Activated T-cell treated with anti-CD3 and anti-CD28 coated beads, Interleukin-2, amount 50 U/mL, for 4 hours (primary cell): ENCODE data around the gene ACTL6B. TPM values are rescaled to one million over a fixed set of nuclear protein-coding genes. Genes with fewer than 3 reads are reported as not detected.

Source experiments
- ATAC-seq, 2 donors: fragments of 200-7000 bp; cut with Tn5 transposase; one replicate each; pipeline ENCODE4 v1.10.0; 2021
- DNase-seq: peaks from one replicate; pipeline ENCODE4 v3.0.0-alpha.2; 2020
- H3K27me3 Mint-ChIP-seq: one replicate; pipeline ENCODE4 v1.8.0; 2021; ENCODE audit warnings: low read depth, mixed read lengths
- H3K36me3 Mint-ChIP-seq: one replicate; pipeline ENCODE4 v1.8.0; 2022; ENCODE audit warnings: mixed read lengths; ENCODE audit not compliant: insufficient read depth
- H3K4me1 Mint-ChIP-seq: one replicate; pipeline ENCODE4 v1.8.0; 2021; ENCODE audit warnings: low read depth, mixed read lengths
- H3K4me3 Mint-ChIP-seq: one replicate; pipeline ENCODE4 v1.8.0; 2021; ENCODE audit warnings: mild to moderate bottlenecking, moderate library complexity, mixed read lengths
- H3K9me3 Mint-ChIP-seq: one replicate; pipeline ENCODE4 v1.8.0; 2021; ENCODE audit warnings: mixed read lengths
- total RNA-seq, 3 donors: library from RNA; stranded (reverse); gene quantifications; one replicate each; pipeline ENCODE4 v1.2.1, GENCODE V29; 2021

Gene ACTL6B
- total RNA-seq, 3 donors from 2014 or later, result not detected

DNA sequence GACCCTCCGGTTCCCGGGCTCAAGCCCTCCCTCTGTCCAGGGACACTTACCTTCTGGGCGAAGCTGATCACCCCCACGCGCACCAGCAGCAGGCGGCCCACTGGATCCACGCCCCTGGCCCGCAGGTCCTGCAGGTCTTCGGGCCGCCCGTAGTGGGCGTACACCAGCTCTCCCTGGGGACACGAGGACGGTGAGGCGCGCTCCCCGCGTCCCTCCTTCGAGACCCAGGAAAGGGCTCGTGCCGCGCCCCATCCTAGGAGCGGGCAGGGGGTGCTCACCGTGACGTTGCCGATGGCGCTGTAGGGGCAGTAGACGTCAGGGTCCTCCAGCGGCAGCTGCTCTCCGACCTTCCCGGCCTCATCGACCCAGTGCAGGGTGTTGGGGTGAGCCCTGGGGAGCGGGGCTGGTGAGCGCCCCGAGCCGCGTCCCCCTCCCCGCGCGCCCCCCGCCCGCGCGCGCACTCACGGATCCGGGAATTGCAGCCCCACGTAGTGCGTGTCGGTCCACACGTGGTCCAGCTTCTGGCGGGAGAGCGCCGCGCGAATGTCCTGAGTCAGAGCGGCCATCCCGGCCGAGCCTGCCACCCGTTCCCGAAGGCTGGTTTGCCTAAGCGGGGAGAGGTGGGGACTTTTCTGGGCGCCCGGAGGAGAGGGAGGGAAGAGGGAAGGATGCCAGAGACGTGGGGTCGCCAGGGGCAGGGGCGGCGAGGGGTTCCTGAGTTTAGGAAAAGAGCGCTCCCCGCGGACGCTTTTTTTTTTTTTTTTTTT lies 23.1 kb downstream of the ACTL6B start:
- Mint-ChIP-seq H3K9me3 (no peaks in the 10 kb centered on the region), H3K36me3 (peaks cover 2% of the 10 kb centered on the region), H3K27me3 (no peaks in the 10 kb centered on the region), H3K4me1 (peaks cover 16% of the 10 kb centered on the region), H3K4me3 (peak overlapping the region; percentile 87)
- DNase-seq (peak; percentile 50), ATAC-seq (peak; percentile 75 to 78)

DNA sequence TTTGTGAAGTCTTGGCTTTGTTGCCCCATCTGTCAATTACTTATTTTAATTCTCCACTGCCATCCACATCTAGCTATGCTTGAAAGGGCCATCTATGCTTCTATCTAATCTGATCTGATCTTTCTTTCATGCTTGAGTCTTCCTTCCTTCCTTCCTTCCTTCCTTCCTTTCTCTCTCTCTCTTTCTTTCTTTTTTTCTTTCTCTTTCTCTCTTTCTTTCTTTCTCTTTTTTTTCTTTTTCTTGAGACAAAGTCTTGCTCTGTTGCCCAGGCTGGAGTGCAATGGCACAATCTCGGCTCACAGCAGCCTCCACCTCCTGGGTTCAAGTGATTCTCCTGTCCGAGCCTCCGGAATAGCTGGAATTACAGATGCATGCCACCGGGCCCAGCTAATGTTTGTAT lies 26.2 kb downstream of the ACTL6B start:
- ATAC-seq, result no peak
- no peaks in the 10 kb centered on the region for H3K27me3 Mint-ChIP-seq

DNA sequence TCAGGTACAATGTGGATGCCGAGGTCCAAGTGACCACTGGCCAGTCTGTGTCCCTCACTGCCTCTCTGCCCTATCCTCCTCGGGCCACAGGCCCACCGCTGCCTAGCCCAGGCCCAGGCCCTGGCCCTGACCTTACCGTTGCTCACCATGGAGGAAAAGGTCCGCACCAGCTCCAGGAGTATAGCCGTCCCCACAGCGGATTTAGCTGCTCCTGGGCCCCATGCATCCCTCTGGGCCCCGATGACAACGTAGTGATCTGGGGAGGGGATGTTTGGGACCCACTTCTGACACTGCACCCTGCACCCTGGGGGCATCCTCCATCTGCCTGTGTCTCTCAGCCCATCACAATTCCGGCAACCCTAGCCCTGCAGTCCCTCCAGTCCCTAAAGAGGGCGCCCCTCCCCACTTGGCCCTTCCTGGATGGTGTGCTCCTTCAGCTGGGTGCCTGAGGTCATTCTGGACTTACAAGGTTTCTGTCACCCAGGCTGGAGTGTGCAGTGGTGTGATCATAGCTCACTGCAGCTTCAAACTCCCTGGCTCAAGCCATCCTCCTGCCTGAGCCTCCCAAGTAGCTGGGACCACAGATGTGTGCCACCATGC lies 27.0 kb downstream of the ACTL6B start:
- DNase-seq, result no peak
- Mint-ChIP-seq H3K4me1 (peaks cover 27% of the 10 kb centered on the region), H3K27me3 (no peaks in the 10 kb centered on the region), H3K36me3 (no peaks in the 10 kb centered on the region), H3K9me3 (no peaks in the 10 kb centered on the region), H3K4me3 (no peak overlapping the region)
- no peak for ATAC-seq

More for the DNA sequence above, 26.2 kb downstream of the ACTL6B start:
- H3K4me1 Mint-ChIP-seq, result peaks cover 24% of the 10 kb centered on the region
- no peaks in the 10 kb centered on the region for H3K36me3 Mint-ChIP-seq
- H3K4me3 Mint-ChIP-seq, result no peak overlapping the region
- no peaks in the 10 kb centered on the region for H3K9me3 Mint-ChIP-seq
- DNase-seq, result no peak

DNA sequence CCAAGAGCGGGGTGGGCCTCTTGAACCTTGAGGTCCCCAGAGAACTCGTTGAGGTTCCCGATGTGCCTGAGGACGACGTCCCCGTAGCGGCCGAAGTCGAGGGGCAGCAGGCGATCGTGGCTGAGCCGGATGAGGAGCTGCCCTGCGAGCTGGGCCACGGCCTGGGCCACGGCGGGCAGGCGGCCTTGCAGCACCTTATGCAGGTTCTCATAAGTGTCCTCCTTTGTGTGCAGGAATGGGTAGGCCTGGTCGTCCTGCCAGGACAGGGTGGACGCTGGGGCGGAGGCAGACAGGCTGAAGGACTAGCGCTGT lies 29.1 kb downstream of the ACTL6B start:
- no peak for ATAC-seq
- peaks cover 22% of the 10 kb centered on the region for H3K4me1 Mint-ChIP-seq
- H3K4me3 Mint-ChIP-seq, result peak overlapping the region; percentile 71
- DNase-seq, result no peak
- H3K36me3 Mint-ChIP-seq, result peaks cover 1% of the 10 kb centered on the region
- no peaks in the 10 kb centered on the region for H3K27me3 Mint-ChIP-seq
- no peaks in the 10 kb centered on the region for H3K9me3 Mint-ChIP-seq

DNA sequence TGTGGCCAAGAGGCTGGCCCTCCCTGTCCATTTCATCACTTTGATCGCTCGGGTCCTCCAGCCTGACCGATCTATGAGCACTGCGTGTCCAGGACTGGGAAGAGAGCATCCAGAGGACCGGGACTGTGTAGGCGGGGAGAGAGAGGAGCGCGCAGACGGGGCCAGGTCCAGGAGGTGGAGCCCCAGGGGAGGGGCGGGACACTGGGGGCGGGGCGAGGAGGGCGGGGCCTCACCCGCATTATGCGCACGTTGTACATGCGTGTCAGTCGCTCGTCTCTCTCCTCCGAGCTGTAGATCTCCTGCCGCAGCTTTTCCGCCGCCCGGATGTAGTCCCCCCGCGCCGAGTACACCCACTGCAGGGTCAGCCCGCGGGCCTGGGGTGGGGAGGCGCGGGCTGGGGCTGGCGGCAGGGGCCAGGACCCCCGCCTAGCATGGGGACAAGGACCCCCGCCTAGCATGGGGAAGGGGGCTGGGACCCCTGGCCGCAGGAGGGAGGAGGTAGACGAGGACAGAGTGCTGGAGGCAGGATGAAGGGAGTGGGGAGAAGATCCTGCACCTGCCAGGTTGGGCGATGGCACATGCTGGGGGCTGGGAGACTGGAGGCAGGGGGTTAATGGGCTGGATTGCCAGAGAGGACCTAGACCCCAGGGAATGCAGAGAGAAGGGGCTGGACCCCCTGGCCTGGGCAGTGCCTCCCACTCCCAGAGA lies 29.6 kb downstream of the ACTL6B start:
- peak; percentile 97 to 98 for ATAC-seq
- H3K4me1 Mint-ChIP-seq, result peaks cover 20% of the 10 kb centered on the region
- no peaks in the 10 kb centered on the region for H3K27me3 Mint-ChIP-seq
- H3K9me3 Mint-ChIP-seq, result no peaks in the 10 kb centered on the region
- peak; percentile 86 for DNase-seq
- peaks cover 1% of the 10 kb centered on the region for H3K36me3 Mint-ChIP-seq
- peak overlapping the region; percentile 71 for H3K4me3 Mint-ChIP-seq

DNA sequence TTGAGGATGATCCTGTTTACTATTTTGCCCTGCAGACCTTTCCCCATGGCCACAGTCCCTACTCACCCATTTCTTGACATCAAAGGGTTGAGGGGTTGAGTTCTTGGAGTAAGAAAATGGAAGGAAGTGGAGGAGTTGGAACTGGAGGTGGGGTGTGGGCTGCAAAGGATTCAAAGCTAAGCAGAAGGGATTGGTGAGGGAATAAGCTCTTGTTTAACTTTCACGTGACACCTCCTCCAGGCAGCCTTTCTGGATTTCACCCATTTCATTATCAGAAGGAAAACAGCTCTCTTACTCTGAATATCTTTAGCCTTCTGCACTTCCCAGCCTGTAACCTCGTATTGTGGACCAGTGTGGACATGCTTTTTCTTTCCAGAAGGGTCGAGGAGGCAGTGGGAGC lies 30.2 kb downstream of the ACTL6B start:
- H3K9me3 Mint-ChIP-seq, result no peaks in the 10 kb centered on the region
- peak overlapping the region; percentile 71 for H3K4me3 Mint-ChIP-seq
- peaks cover 20% of the 10 kb centered on the region for H3K4me1 Mint-ChIP-seq
- peaks cover 1% of the 10 kb centered on the region for H3K36me3 Mint-ChIP-seq
- no peaks in the 10 kb centered on the region for H3K27me3 Mint-ChIP-seq
- ATAC-seq (no peak), DNase-seq (no peak)

DNA sequence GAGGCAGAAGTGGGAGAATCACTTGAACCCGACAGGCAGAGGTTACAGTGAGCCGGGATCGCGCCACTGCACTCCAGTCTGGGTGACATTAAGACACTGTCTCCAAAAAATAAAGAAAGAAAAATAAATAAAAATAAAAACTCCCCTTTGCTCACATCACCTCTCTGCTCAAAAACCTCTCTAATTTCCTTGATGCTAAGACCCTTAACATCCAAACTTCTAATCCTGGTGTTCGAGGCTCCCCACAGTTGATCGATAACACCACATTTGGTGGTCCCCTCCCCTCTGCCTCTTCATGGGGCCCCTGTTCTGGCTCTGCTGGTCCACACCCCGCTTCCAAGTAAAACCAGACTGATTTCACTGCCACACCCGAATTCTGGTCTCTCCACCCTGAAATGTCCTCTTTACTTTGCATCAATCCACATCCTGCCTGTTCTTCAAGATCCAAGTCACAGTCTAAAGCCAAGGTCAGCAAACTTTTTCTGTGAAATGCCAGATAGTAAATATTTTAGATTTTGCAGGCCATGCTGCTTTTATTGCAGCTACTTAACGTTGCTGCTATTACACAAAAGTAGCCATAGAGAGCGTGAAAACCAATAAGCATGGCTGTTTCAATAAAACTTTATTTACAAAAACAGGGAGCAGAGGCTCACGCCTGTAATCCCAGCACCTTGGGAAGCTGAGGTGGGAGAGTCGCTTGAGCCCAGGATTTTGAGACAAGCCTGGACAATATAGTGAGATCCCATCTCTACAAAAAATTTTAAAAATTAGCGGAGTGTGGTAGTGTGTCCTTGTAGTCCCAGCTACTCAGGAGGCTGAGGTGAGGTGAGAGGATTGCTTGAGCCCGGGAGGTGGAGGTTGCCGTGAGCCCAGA lies 32.1 kb downstream of the ACTL6B start:
- Mint-ChIP-seq H3K9me3 (no peaks in the 10 kb centered on the region), H3K36me3 (peaks cover 5% of the 10 kb centered on the region), H3K4me1 (peaks cover 16% of the 10 kb centered on the region), H3K27me3 (no peaks in the 10 kb centered on the region), H3K4me3 (no peak overlapping the region)
- DNase-seq, result no peak
- ATAC-seq, result no peak

DNA sequence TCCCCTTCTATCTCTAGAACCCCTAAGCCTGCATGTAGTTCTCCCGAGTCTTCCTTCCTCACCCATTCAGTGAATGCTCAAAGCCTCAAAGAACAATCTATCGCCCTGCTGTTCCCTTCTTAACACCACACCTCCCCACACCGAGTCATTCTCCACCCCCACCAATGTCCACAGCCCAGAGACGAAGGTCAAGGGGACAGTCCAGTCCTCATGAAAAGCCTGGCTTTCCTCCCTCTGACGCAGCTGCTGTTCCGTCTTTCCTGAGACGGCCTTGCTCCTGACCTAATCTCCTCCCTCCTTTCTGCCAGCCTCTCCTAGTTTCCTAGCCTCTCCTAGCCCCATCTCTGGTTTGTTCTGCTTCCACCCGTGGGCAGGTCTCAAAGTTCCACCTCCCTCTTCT lies 34.7 kb downstream of the ACTL6B start:
- no peak for DNase-seq
- no peak for ATAC-seq
- peaks cover 5% of the 10 kb centered on the region for H3K36me3 Mint-ChIP-seq
- no peak overlapping the region for H3K4me3 Mint-ChIP-seq
- H3K9me3 Mint-ChIP-seq, result no peaks in the 10 kb centered on the region
- H3K27me3 Mint-ChIP-seq, result no peaks in the 10 kb centered on the region
- H3K4me1 Mint-ChIP-seq, result peaks cover 12% of the 10 kb centered on the region

DNA sequence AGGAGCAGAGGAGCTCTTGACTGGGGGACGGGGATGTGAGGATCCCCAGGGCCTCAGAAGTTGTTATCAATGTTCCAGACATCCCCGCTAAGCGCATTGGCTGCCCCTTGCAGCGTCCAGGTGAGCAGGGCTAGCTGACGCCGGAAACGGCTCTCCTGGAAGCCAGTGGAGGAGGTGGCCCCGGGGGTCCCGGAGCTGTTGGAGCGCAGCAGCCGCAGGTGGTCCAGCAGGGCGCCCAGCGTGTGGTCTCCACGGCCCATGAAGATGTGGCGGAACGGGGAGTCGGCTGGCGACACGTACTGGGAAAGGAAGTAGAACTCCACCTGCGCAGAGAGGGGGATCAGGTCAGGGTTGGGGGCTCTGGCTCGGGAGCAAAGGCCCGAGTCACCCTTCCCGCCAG lies 35.4 kb downstream of the ACTL6B start:
- peaks cover 8% of the 10 kb centered on the region for H3K4me1 Mint-ChIP-seq
- ATAC-seq, result no peak
- H3K36me3 Mint-ChIP-seq, result peaks cover 5% of the 10 kb centered on the region
- H3K4me3 Mint-ChIP-seq, result no peak overlapping the region
- no peaks in the 10 kb centered on the region for H3K27me3 Mint-ChIP-seq
- no peaks in the 10 kb centered on the region for H3K9me3 Mint-ChIP-seq
- DNase-seq, result no peak

DNA sequence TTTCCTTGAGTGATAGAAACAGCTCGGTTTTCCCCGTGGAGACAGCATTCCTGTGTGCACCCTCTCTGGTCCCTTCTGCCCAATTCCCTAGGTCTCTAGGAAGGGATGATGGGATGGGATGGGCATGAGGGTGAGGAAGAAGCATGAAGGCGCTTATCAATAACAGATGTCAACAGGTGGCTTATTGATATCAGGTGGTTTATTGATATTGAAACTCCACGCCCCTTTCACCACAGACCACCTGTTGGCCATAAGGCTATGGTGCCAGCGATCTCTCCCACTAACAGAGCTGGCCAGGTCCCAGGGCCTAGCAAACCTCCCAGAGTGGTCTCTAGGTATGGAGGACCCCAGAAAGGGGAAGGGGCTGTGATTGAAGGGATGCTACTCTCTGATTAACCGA lies 36.0 kb downstream of the ACTL6B start:
- H3K9me3 Mint-ChIP-seq, result no peaks in the 10 kb centered on the region
- ATAC-seq, result no peak
- peaks cover 5% of the 10 kb centered on the region for H3K36me3 Mint-ChIP-seq
- no peak for DNase-seq
- H3K4me1 Mint-ChIP-seq, result peaks cover 6% of the 10 kb centered on the region
- no peaks in the 10 kb centered on the region for H3K27me3 Mint-ChIP-seq
- H3K4me3 Mint-ChIP-seq, result no peak overlapping the region

DNA sequence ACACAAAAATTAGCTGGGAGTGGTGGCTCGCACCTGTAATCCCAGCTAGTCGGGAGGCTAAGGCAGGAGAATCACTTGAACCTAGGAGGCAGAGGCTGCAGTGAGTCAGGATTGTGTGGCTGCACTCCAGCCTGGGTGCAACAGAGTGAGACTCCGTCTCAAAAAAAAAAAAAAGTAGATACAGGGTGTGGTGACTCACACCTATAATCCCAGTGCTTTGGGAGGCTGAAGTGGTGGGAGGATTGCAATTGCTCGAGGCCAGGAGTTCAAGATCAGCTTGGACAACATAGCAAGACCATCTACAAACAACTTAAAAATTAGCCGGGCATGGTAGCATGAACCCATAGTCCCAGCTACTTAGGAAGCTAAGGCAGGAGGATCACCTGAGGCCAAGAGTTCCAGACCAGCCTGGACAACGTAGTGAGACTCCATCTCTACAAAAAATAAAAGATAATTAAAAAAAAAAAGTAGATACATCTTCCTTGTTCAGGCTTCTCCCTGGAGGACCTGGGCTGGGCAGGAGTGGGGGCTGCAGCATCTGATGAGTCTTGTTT lies 41.9 kb downstream of the ACTL6B start:
- no peak overlapping the region for H3K4me3 Mint-ChIP-seq

DNA sequence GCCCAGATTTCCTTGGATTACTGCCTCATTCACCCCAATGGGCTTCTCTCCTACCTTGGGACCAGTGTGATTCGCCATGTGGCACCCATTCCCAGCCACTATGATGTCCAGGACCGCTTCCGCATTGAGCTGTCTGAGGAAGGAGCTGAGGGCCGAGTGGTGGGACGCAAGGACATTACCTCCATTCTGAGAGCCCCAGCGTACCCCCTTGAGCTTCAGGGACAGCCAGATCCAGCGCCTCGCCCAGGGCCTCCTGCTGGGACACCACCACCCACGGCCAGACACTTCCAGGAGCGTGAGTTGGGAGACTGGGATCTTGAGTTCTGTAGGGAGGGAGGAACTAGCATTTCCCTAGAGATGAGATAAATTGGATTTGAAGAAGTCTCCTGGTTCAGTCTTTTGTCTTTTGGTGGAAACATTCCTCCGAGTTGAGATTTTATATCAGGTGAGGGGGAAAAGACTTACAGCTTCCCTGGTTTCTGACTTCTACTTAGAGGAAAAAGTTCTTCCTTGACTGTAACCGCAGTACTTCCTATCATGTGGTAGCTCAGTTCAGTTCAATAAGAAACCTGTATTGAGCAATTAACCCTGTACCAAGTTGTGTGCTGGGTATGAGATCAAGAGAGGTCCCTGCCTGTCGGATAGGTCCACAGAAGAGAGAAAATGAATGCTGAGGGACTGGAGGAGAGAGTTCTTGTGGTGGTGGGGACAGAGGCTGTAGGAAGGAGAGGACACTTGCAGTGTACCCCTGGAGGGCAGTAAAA lies 42.7 kb downstream of the ACTL6B start:
- DNase-seq, result no peak
- ATAC-seq, result no peak
- H3K4me3 Mint-ChIP-seq, result peak overlapping the region; percentile 81
- H3K9me3 Mint-ChIP-seq, result no peaks in the 10 kb centered on the region
- H3K27me3 Mint-ChIP-seq, result no peaks in the 10 kb centered on the region
- H3K4me1 Mint-ChIP-seq, result peaks cover 14% of the 10 kb centered on the region
- H3K36me3 Mint-ChIP-seq, result peaks cover 2% of the 10 kb centered on the region

More for the DNA sequence above, 41.9 kb downstream of the ACTL6B start:
- DNase-seq (no peak), ATAC-seq (no peak)
- H3K36me3 Mint-ChIP-seq, result peaks cover 2% of the 10 kb centered on the region
- H3K9me3 Mint-ChIP-seq, result no peaks in the 10 kb centered on the region
- no peaks in the 10 kb centered on the region for H3K27me3 Mint-ChIP-seq
- peaks cover 14% of the 10 kb centered on the region for H3K4me1 Mint-ChIP-seq

DNA sequence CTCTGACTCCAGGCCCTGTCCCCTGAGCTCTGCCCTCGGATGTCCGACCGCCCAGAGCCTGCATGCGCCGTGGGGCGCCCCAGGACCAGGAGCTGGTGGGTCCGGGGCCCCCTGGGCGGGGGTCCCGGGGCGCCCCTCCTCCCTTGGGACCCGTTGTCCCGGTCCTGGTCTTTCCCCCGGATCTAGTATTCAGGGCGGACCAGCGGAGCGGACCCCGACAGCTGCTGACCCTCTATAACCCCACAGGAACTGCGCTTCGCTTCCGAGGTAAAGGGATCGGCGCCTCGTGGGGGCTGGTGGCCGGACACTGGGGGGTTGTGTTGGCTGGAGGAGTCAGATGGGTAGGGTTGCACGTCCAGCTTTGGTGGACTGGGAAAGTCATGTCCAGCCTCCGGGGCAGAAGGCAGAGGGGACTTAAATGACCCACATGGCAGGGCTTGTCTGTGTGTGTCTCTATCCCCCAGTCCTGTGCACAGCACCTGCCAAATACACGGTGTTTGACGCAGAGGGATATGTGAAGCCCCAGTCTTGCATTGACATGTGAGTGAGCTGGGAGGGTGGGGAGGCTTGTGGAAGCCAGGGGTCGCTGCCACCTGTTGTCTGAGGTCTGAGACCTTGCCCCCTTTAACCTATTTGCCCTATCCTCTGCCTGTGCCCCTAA lies 43.4 kb downstream of the ACTL6B start:
- ATAC-seq (no peak), DNase-seq (peak; percentile 21)
- H3K36me3 Mint-ChIP-seq, result peaks cover 2% of the 10 kb centered on the region
- peak overlapping the region; percentile 95 for H3K4me3 Mint-ChIP-seq
- H3K27me3 Mint-ChIP-seq, result no peaks in the 10 kb centered on the region
- H3K4me1 Mint-ChIP-seq, result peaks cover 14% of the 10 kb centered on the region
- H3K9me3 Mint-ChIP-seq, result no peaks in the 10 kb centered on the region
